IMR-90 (cell line): Measurements from ENCODE around the gene COL23A1. TPM values are rescaled to one million over a fixed set of nuclear protein-coding genes. Genes with fewer than 3 reads are reported as not detected.

ENCODE experiments used
- ATAC-seq: fragments of 200-7000 bp; cut with Tn5 transposase; 2 replicates; pipeline ENCODE4 v1.9.1; 2020; ENCODE audit warnings: low read depth, mild to moderate bottlenecking, moderate library complexity
- BruUV-seq: library from RNA; stranded (reverse); fragments of 400-500 nt; replicated peaks from 2 replicates; lab custom pipeline; 2021; lab: Mats Ljungman, UMichigan
- CTCF ChIA-PET: fragments of 300-600 bp; formaldehyde crosslinking; extraction: SDS; loops from one replicate; lab custom pipeline; 2021; ENCODE audit warnings: antibody characterized with exemption; lab: Yijun Ruan, JAX
- POLR2A ChIA-PET: fragments of 300-600 bp; sonication (Branson Sonifier 250); formaldehyde crosslinking; loops from one replicate; lab custom pipeline; 2022; ENCODE audit warnings: antibody characterized with exemption; ENCODE audit not compliant: unreplicated experiment; lab: Charles Lee
- DNase-seq: peaks from one replicate; pipeline ENCODE4 v3.0.0; 2013
- H2AFZ ChIP-seq: replicated peaks from 2 replicates; pipeline ENCODE3; 2013; ENCODE audit warnings: low read length, mild to moderate bottlenecking; ENCODE audit not compliant: poor library complexity
- H2AK5ac ChIP-seq: 2 replicates; pipeline ENCODE4 v1.6.1; 2013; ENCODE audit warnings: low read depth, low read length, inconsistent platforms
- H2AK9ac ChIP-seq: replicated peaks from 2 replicates; pipeline ENCODE3; 2013; ENCODE audit warnings: mild to moderate bottlenecking, low read depth, low read length, moderate library complexity; ENCODE audit not compliant: poor library complexity
- H2BK120ac ChIP-seq: 2 replicates; pipeline ENCODE4 v1.6.1; 2013; ENCODE audit warnings: low read depth, low read length, inconsistent platforms
- H2BK15ac ChIP-seq: 3 replicates; pipeline ENCODE4 v1.6.1; 2013; ENCODE audit warnings: low read depth, low read length, inconsistent platforms
- H2BK20ac ChIP-seq: 2 replicates; pipeline ENCODE4 v1.6.1; 2013; ENCODE audit warnings: low read depth, mild to moderate bottlenecking, inconsistent platforms, low read length, moderate library complexity
- H2BK5ac ChIP-seq: 2 replicates; pipeline ENCODE4 v1.6.1; 2013; ENCODE audit warnings: mild to moderate bottlenecking, low read depth, low read length, inconsistent platforms; ENCODE audit not compliant: poor library complexity, severe bottlenecking
- H3K14ac ChIP-seq: replicated peaks from 2 replicates; pipeline ENCODE4 v1.6.1; 2013; ENCODE audit warnings: low read depth, low read length, inconsistent platforms
- H3K18ac ChIP-seq: 2 replicates; pipeline ENCODE4 v1.6.1; 2013; ENCODE audit warnings: low read depth, low read length, control low read depth
- H3K23ac ChIP-seq: 2 replicates; pipeline ENCODE4 v1.6.1; 2013; ENCODE audit warnings: low read depth, low read length, inconsistent platforms
- H3K27ac ChIP-seq: 2 replicates; pipeline ENCODE4 v1.5.1; 2013; ENCODE audit warnings: mild to moderate bottlenecking, control low read depth, low read length; ENCODE audit not compliant: insufficient read depth
- H3K27me3 ChIP-seq: 2 replicates; pipeline ENCODE4 v1.6.1; 2013; ENCODE audit warnings: low read length; ENCODE audit not compliant: control insufficient read depth, insufficient read depth
- H3K36me3 ChIP-seq: 2 replicates; pipeline ENCODE4 v1.6.1; 2013; ENCODE audit warnings: low read length, mixed read lengths; ENCODE audit not compliant: control insufficient read depth, insufficient read depth
- H3K4ac ChIP-seq: 2 replicates; pipeline ENCODE4 v1.6.1; 2013; ENCODE audit warnings: low read depth, low read length, inconsistent platforms
- H3K4me1 ChIP-seq: 2 replicates; pipeline ENCODE4 v1.6.1; 2013; ENCODE audit warnings: low read length, mixed read lengths; ENCODE audit not compliant: control insufficient read depth, insufficient read depth
- H3K4me2 ChIP-seq: 2 replicates; pipeline ENCODE4 v1.6.1; 2013; ENCODE audit warnings: low read depth, mild to moderate bottlenecking, control low read depth, low read length, moderate library complexity
- H3K4me3 ChIP-seq: 2 replicates; pipeline ENCODE4 v1.5.1; 2013; ENCODE audit warnings: low read depth, mild to moderate bottlenecking, control low read depth, low read length, moderate library complexity; ENCODE audit not compliant: insufficient read depth
- H3K56ac ChIP-seq: 2 replicates; pipeline ENCODE4 v1.6.1; 2013; ENCODE audit warnings: low read length, inconsistent platforms; ENCODE audit not compliant: insufficient read depth; ENCODE audit errors: extremely low read depth
- H3K79me1 ChIP-seq, 2 experiments: 2 replicates each; pipeline ENCODE4 v1.6.1; 2013; ENCODE audit warnings: low read length in 2 of 2, inconsistent platforms in 1 of 2, low read depth in 1 of 2
- H3K9ac ChIP-seq: 2 replicates; pipeline ENCODE4 v1.6.1; 2013; ENCODE audit warnings: low read depth, low read length, control low read depth
- H3K9me1 ChIP-seq: 2 replicates; pipeline ENCODE4 v1.6.1; 2013; ENCODE audit warnings: low read length, inconsistent platforms; ENCODE audit not compliant: insufficient read depth
- H3K9me3 ChIP-seq: 2 replicates; pipeline ENCODE4 v1.6.1; 2013; ENCODE audit warnings: low read length; ENCODE audit not compliant: control insufficient read depth, insufficient read depth
- H4K20me1 ChIP-seq: 2 replicates; pipeline ENCODE4 v1.6.1; 2013; ENCODE audit warnings: low read length, inconsistent platforms; ENCODE audit not compliant: insufficient read depth
- H4K5ac ChIP-seq: 2 replicates; pipeline ENCODE4 v1.6.1; 2013; ENCODE audit warnings: mild to moderate bottlenecking, low read depth, low read length, control low read depth
- H4K8ac ChIP-seq, 2 experiments: 2 replicates each; pipeline ENCODE4 v1.6.1; 2013; ENCODE audit warnings: low read depth in 2 of 2, low read length in 2 of 2, control low read depth in 1 of 2, inconsistent platforms in 1 of 2
- H4K91ac ChIP-seq: 2 replicates; pipeline ENCODE4 v1.6.1; 2013; ENCODE audit warnings: low read depth, low read length, inconsistent platforms; ENCODE audit not compliant: insufficient read depth
- BHLHE40 ChIP-seq: fragments of 150-350 bp; IDR thresholded peaks from 2 replicates; pipeline ENCODE4 v1.6.1; 2016; ENCODE audit warnings: mild to moderate bottlenecking, low read depth, low read length
- CEBPB ChIP-seq: IDR thresholded peaks from 2 replicates; pipeline ENCODE4 v1.6.1; 2012; ENCODE audit warnings: low read depth, low read length, improper control_type of control experiment
- CHD1 ChIP-seq: IDR thresholded peaks from 2 replicates; pipeline ENCODE4 v1.6.1; 2012; ENCODE audit warnings: low read depth, low read length, improper control_type of control experiment
- CTCF ChIP-seq: conservative IDR thresholded peaks from 2 replicates; pipeline ENCODE4 v1.5.1; 2012; ENCODE audit warnings: mild to moderate bottlenecking, low read depth, low read length, improper control_type of control experiment
- ELK1 ChIP-seq: fragments of 150-350 bp; IDR thresholded peaks from 2 replicates; pipeline ENCODE4 v1.6.1; 2016; ENCODE audit warnings: low read depth, mild to moderate bottlenecking, low read length, moderate library complexity, borderline replicate concordance
- FOS ChIP-seq: fragments of 150-350 bp; IDR thresholded peaks from 2 replicates; pipeline ENCODE4 v1.6.1; 2016; ENCODE audit warnings: low read depth, low read length
- MAZ ChIP-seq: IDR thresholded peaks from 2 replicates; pipeline ENCODE4 v1.6.1; 2012; ENCODE audit warnings: low read depth, mild to moderate bottlenecking, low read length, improper control_type of control experiment, moderate library complexity, borderline replicate concordance
- MXI1 ChIP-seq: IDR thresholded peaks from 2 replicates; pipeline ENCODE4 v1.6.1; 2012; ENCODE audit warnings: low read depth, mild to moderate bottlenecking, low read length, moderate library complexity, borderline replicate concordance
- NFE2L2 ChIP-seq: fragments of 150-350 bp; IDR thresholded peaks from 2 replicates; pipeline ENCODE4 v1.6.1; 2016; ENCODE audit warnings: low read depth, mild to moderate bottlenecking, low read length
- POLR2A ChIP-seq: IDR thresholded peaks from 2 replicates; pipeline ENCODE4 v1.6.1; 2012; ENCODE audit warnings: mild to moderate bottlenecking, low read depth, low read length
- RAD21 ChIP-seq: IDR thresholded peaks from 2 replicates; pipeline ENCODE4 v1.6.1; 2012; ENCODE audit warnings: low read length, improper control_type of control experiment
- RFX5 ChIP-seq: IDR thresholded peaks from 2 replicates; pipeline ENCODE4 v1.8.0; 2012; ENCODE audit warnings: low read depth, mild to moderate bottlenecking, low read length, moderate library complexity
- SMC3 ChIP-seq: fragments of 150-350 bp; IDR thresholded peaks from 2 replicates; pipeline ENCODE4 v1.6.1; 2016; ENCODE audit warnings: low read depth, mild to moderate bottlenecking, antibody characterized with exemption, low read length, moderate library complexity
- WGBS, 2 experiments: methylation state at CpG; one replicate each; pipeline versions ENCODE4 v1.1.5 to v1.1.7; 2013; ENCODE audit warnings: missing lambda C conversion rate in 2 of 2; ENCODE audit not compliant: insufficient read length in 1 of 2; ENCODE audit errors: extremely low coverage in 2 of 2; 5-methylcytosine and 5-hydroxymethylcytosine counted together
- dilution Hi-C: fragments of 300-500 bp; cut with HindIII; formaldehyde crosslinking; loops from one replicate; pipeline ENCODE4 v1.14.3; 2018; ENCODE audit warnings: low sequenced_read_pairs; ENCODE audit not compliant: unreplicated experiment
- in situ Hi-C: fragments of 300-500 bp; cut with MboI; formaldehyde crosslinking; loops from 3 replicates; pipeline ENCODE4 v1.14.3; 2019; ENCODE audit warnings: low sequenced_read_pairs, inconsistent platforms, mixed read lengths
- intact Hi-C: fragments of 100-400 bp; cut with micrococcal nuclease; formaldehyde crosslinking; loops from 2 replicates; pipeline ENCODE4 v1.10.0; 2022
- polyA plus RNA-seq, 3 experiments: library from polyadenylated mRNA; depleted of rRNA; stranded (reverse); fragments of >200 nt; gene quantifications; 2 replicates each; pipeline ENCODE4 v1.2.3, GENCODE V29; 2012; ENCODE audit warnings: low replicate concordance in 1 of 3
- total RNA-seq: library from RNA; depleted of rRNA; stranded (reverse); fragments of >200 nt; gene quantifications from 2 replicates; pipeline ENCODE4 v1.2.3, GENCODE V29; 2012
- TF ChIP-seq, protein P1 (sequence below): fragments of 150-350 bp; IDR thresholded peaks from 2 replicates; pipeline ENCODE4 v1.6.1; 2017; ENCODE audit warnings: mild to moderate bottlenecking, antibody characterized with exemption, low read length, low read depth

COL23A1 gene
- total and polyA plus RNA-seq, 2 of the 4 experiments (the other 2 are of a cell fraction), result not detected

- Histone ChIP-seq H4K91ac (no peak overlapping the region), H3K18ac (no peak overlapping the region), H2BK120ac (no peak overlapping the region), H3K14ac (no peak overlapping the region), H3K9me3 (peaks cover 11% of the 10 kb centered on the region), H3K4me1 (no peaks in the 10 kb centered on the region), H2BK5ac (no peak overlapping the region), H3K27me3 (no peaks in the 10 kb centered on the region), H4K20me1 (no peaks in the 10 kb centered on the region), H3K23ac (no peak overlapping the region), H3K27ac (no peak overlapping the region), H2BK20ac (no peak overlapping the region), H3K56ac (no peak overlapping the region), H2BK15ac (no peak overlapping the region), H3K9me1 (no peaks in the 10 kb centered on the region), H2AK9ac (no peak overlapping the region), H3K79me1 (no peaks in the 10 kb centered on the region), H2AFZ (no peak overlapping the region), H3K9ac (no peak overlapping the region), H4K8ac (no peak overlapping the region), H4K5ac (no peak overlapping the region), H3K36me3 (no peaks in the 10 kb centered on the region), H3K4me3 (no peak overlapping the region), H3K4me2 (no peak overlapping the region), H3K4ac (no peak overlapping the region), H2AK5ac (no peak overlapping the region)
- ChIA-PET POLR2A (no interaction called here), CTCF (no interaction called here)
- dilution Hi-C loops (no loop called here), in situ Hi-C loops (no loop called here), intact Hi-C loops (no loop called here)
- TF ChIP-seq MXI1 (no peak), CEBPB (no peak), CTCF (no peak), RAD21 (no peak), CHD1 (no peak), NFE2L2 (no peak), FOS (no peak), BHLHE40 (no peak), RFX5 (no peak), SMC3 (no peak), POLR2A (no peak), MAZ (no peak), ELK1 (no peak)
- TF ChIP-seq, protein P1, sequence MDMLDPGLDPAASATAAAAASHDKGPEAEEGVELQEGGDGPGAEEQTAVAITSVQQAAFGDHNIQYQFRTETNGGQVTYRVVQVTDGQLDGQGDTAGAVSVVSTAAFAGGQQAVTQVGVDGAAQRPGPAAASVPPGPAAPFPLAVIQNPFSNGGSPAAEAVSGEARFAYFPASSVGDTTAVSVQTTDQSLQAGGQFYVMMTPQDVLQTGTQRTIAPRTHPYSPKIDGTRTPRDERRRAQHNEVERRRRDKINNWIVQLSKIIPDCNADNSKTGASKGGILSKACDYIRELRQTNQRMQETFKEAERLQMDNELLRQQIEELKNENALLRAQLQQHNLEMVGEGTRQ, result no peak
- BruUV-seq, result no TSS peak
- WGBS, 2 experiments, result 61% methylated on average over 9 of the region's 31 CpGs; no CpG with 5 or more reads in 1 of the 2 experiments
- no peak for DNase-seq
- no peak for ATAC-seq
Measured at GRCh38 chr5:178577376-178577839, 12.8 kb downstream of the COL23A1 start.
